ENCODE measurements around the gene AKAIN1. TPM values are rescaled to one million over a fixed set of nuclear protein-coding genes. Genes with fewer than 3 reads are reported as not detected.
A peak's percentile ranks its signal among the peaks of the same experiment; 100 is the strongest.

The AKAIN1 gene
- polyA plus RNA-seq (2013, experiment 1 of 2) = not detected
- not detected for polyA plus RNA-seq (2013, experiment 2 of 2)

GRCh38 chr18:5197032-5197434 is at the start of gene AKAIN1:
TSS of gene AKAIN1 (minus strand) at chr18:5197257. CDS start at chr18:5197053, 204 bp downstream.
- Histone ChIP-seq H3K4ac (ENCODE audit: low read length) (no peak within 1 kb of the TSS), H3K4me3 (ENCODE audit: low read length in 2 of 2) (peak within 1 kb of the TSS in 1 of 2 donors; percentile 64), H3K18ac (ENCODE audit: low read length) (no peak within 1 kb of the TSS), H3K79me1 (ENCODE audit: low read depth, low read length) (no peaks in the 10 kb centered on the region), H4K91ac (ENCODE audit: low read depth, low read length, poor library complexity) (no peak within 1 kb of the TSS), H2BK120ac (ENCODE audit: low read depth, low read length) (no peak within 1 kb of the TSS), H3K9ac (ENCODE audit: low read depth, low read length, poor library complexity) (peak within 1 kb of the TSS; percentile 30), H3K4me2 (ENCODE audit: insufficient read depth, low read length, poor library complexity, severe bottlenecking) (peak within 1 kb of the TSS; percentile 68), H2AK5ac (ENCODE audit: low read depth, low read length) (no peak within 1 kb of the TSS), H2BK5ac (ENCODE audit: low read length) (no peak within 1 kb of the TSS), H3K4me1 (ENCODE audit: control insufficient read depth in 2 of 2, insufficient read depth in 1 of 2, low read depth in 1 of 2, low read length in 2 of 2) (peaks cover 0 to 14% of the 10 kb centered on the region in 2 donors), H2AFZ (ENCODE audit: low read length) (peak within 1 kb of the TSS; percentile 65), H3K9me3 (replicated peaks in 1 of 2; ENCODE audit: control insufficient read depth in 2 of 2, insufficient read depth in 1 of 2, low read depth in 1 of 2, low read length in 2 of 2) (no peaks in the 10 kb centered on the region), H2BK15ac (ENCODE audit: low read length) (no peak within 1 kb of the TSS), H3K23ac (ENCODE audit: low read depth, low read length, poor library complexity) (peak within 1 kb of the TSS; percentile 62), H3K36me3 (replicated peaks in 1 of 2; ENCODE audit: control insufficient read depth in 2 of 2, insufficient read depth in 2 of 2, low read length in 2 of 2) (no peaks in the 10 kb centered on the region), H4K8ac (ENCODE audit: low read depth, low read length) (no peak within 1 kb of the TSS), H3K27ac (replicated peaks; ENCODE audit: low read length) (no peak within 1 kb of the TSS), H3K14ac (ENCODE audit: low read length) (no peak within 1 kb of the TSS), H3K27me3 (ENCODE audit: control insufficient read depth in 3 of 3, insufficient read depth in 3 of 3, low read depth in 1 of 3, low read length in 3 of 3) (peaks cover 9 to 52% (median 35%) of the 10 kb centered on the region in 3 experiments), H2BK12ac (ENCODE audit: low read length) (no peak within 1 kb of the TSS)
- peak; percentile 80 for DNase-seq (ENCODE audit: low spot score)
- WGBS, 2 donors (ENCODE audit: extremely low coverage in 2 of 2, insufficient read length in 2 of 2, insufficient replicate concordance in 1 of 2) = no CpG with 5 or more reads among the region's 37 CpGs

GRCh38 chr18:5244941-5245340 is 47.9 kb upstream of the AKAIN1 start:
- no peak overlapping the region for H3K23ac ChIP-seq (ENCODE audit: low read depth, low read length, poor library complexity)
- H3K4ac ChIP-seq (ENCODE audit: low read length) = no peak overlapping the region
- H2BK15ac ChIP-seq (ENCODE audit: low read length) = no peak overlapping the region
- H2BK12ac ChIP-seq (ENCODE audit: low read length) = no peak overlapping the region
- no peak for DNase-seq (ENCODE audit: low spot score)
- H3K9ac ChIP-seq (ENCODE audit: low read depth, low read length, poor library complexity) = no peak overlapping the region
- no peak overlapping the region for H3K4me2 ChIP-seq (ENCODE audit: insufficient read depth, low read length, poor library complexity, severe bottlenecking)
- no peaks in the 10 kb centered on the region for H3K9me3 ChIP-seq (replicated peaks in 1 of 2; ENCODE audit: control insufficient read depth in 2 of 2, insufficient read depth in 1 of 2, low read depth in 1 of 2, low read length in 2 of 2)
- H3K36me3 ChIP-seq (replicated peaks in 1 of 2; ENCODE audit: control insufficient read depth in 2 of 2, insufficient read depth in 2 of 2, low read length in 2 of 2) = peaks cover 2 to 36% of the 10 kb centered on the region in 2 donors
- no peak overlapping the region for H3K27ac ChIP-seq (replicated peaks; ENCODE audit: low read length)
- no peak overlapping the region for H3K18ac ChIP-seq (ENCODE audit: low read length)
- no peak overlapping the region for H2BK5ac ChIP-seq (ENCODE audit: low read length)
- H3K14ac ChIP-seq (ENCODE audit: low read length) = no peak overlapping the region
- no peaks in the 10 kb centered on the region for H3K27me3 ChIP-seq (ENCODE audit: control insufficient read depth in 3 of 3, insufficient read depth in 3 of 3, low read depth in 1 of 3, low read length in 3 of 3)
- no peaks in the 10 kb centered on the region for H3K4me1 ChIP-seq (ENCODE audit: control insufficient read depth in 2 of 2, insufficient read depth in 1 of 2, low read depth in 1 of 2, low read length in 2 of 2)
- H4K8ac ChIP-seq (ENCODE audit: low read depth, low read length) = no peak overlapping the region
- no peak overlapping the region for H2BK120ac ChIP-seq (ENCODE audit: low read depth, low read length)
- H2AFZ ChIP-seq (ENCODE audit: low read length) = no peak overlapping the region
- H3K79me1 ChIP-seq (ENCODE audit: low read depth, low read length) = no peaks in the 10 kb centered on the region
- H3K4me3 ChIP-seq (ENCODE audit: low read length in 2 of 2) = no peak overlapping the region
- H2AK5ac ChIP-seq (ENCODE audit: low read depth, low read length) = no peak overlapping the region
- H4K91ac ChIP-seq (ENCODE audit: low read depth, low read length, poor library complexity) = no peak overlapping the region

- Histone ChIP-seq H4K8ac (ENCODE audit: low read depth, low read length) (no peak overlapping the region), H3K36me3 (replicated peaks in 1 of 2; ENCODE audit: control insufficient read depth in 2 of 2, insufficient read depth in 2 of 2, low read length in 2 of 2) (peaks cover 2 to 41% of the 10 kb centered on the region in 2 donors), H3K23ac (ENCODE audit: low read depth, low read length, poor library complexity) (no peak overlapping the region), H2AFZ (ENCODE audit: low read length) (no peak overlapping the region), H3K4ac (ENCODE audit: low read length) (no peak overlapping the region), H3K14ac (ENCODE audit: low read length) (no peak overlapping the region), H3K27me3 (ENCODE audit: control insufficient read depth in 3 of 3, insufficient read depth in 3 of 3, low read depth in 1 of 3, low read length in 3 of 3) (no peaks in the 10 kb centered on the region), H3K79me1 (ENCODE audit: low read depth, low read length) (peaks cover 6% of the 10 kb centered on the region), H2BK120ac (ENCODE audit: low read depth, low read length) (no peak overlapping the region), H3K9ac (ENCODE audit: low read depth, low read length, poor library complexity) (no peak overlapping the region), H3K27ac (replicated peaks; ENCODE audit: low read length) (no peak overlapping the region), H3K4me2 (ENCODE audit: insufficient read depth, low read length, poor library complexity, severe bottlenecking) (no peak overlapping the region), H2BK5ac (ENCODE audit: low read length) (no peak overlapping the region), H3K18ac (ENCODE audit: low read length) (no peak overlapping the region), H3K4me1 (ENCODE audit: control insufficient read depth in 2 of 2, insufficient read depth in 1 of 2, low read depth in 1 of 2, low read length in 2 of 2) (peaks cover 2 to 3% of the 10 kb centered on the region in 2 donors), H2AK5ac (ENCODE audit: low read depth, low read length) (no peak overlapping the region), H2BK12ac (ENCODE audit: low read length) (no peak overlapping the region), H2BK15ac (ENCODE audit: low read length) (no peak overlapping the region), H4K91ac (ENCODE audit: low read depth, low read length, poor library complexity) (no peak overlapping the region), H3K9me3 (replicated peaks in 1 of 2; ENCODE audit: control insufficient read depth in 2 of 2, insufficient read depth in 1 of 2, low read depth in 1 of 2, low read length in 2 of 2) (no peaks in the 10 kb centered on the region), H3K4me3 (ENCODE audit: low read length in 2 of 2) (peak overlapping the region in 1 of 2 donors; percentile 86)
- no CpG with 5 or more reads among the region's 4 CpGs for WGBS, 2 donors (ENCODE audit: extremely low coverage in 2 of 2, insufficient read length in 2 of 2, insufficient replicate concordance in 1 of 2)
- no peak for DNase-seq (ENCODE audit: low spot score)
These were observed 42.4 kb upstream of the AKAIN1 start for GRCh38 chr18:5239447-5239846.

- Histone ChIP-seq H4K8ac (ENCODE audit: low read depth, low read length) (no peak overlapping the region), H3K4me3 (ENCODE audit: low read length in 2 of 2) (peak overlapping the region; percentile 86 to 88), H2AK5ac (ENCODE audit: low read depth, low read length) (peak overlapping the region; percentile 37), H3K4me2 (ENCODE audit: insufficient read depth, low read length, poor library complexity, severe bottlenecking) (peak overlapping the region; percentile 97), H2BK15ac (ENCODE audit: low read length) (no peak overlapping the region), H3K9me3 (replicated peaks in 1 of 2; ENCODE audit: control insufficient read depth in 2 of 2, insufficient read depth in 1 of 2, low read depth in 1 of 2, low read length in 2 of 2) (no peaks in the 10 kb centered on the region), H2BK12ac (ENCODE audit: low read length) (no peak overlapping the region), H3K4me1 (ENCODE audit: control insufficient read depth in 2 of 2, insufficient read depth in 1 of 2, low read depth in 1 of 2, low read length in 2 of 2) (peaks cover 2 to 3% of the 10 kb centered on the region in 2 donors), H3K23ac (ENCODE audit: low read depth, low read length, poor library complexity) (peak overlapping the region; percentile 99), H3K18ac (ENCODE audit: low read length) (peak overlapping the region; percentile 97), H4K91ac (ENCODE audit: low read depth, low read length, poor library complexity) (no peak overlapping the region), H2AFZ (ENCODE audit: low read length) (peak overlapping the region; percentile 99), H3K27me3 (ENCODE audit: control insufficient read depth in 3 of 3, insufficient read depth in 3 of 3, low read depth in 1 of 3, low read length in 3 of 3) (no peaks in the 10 kb centered on the region), H3K14ac (ENCODE audit: low read length) (peak overlapping the region; percentile 71), H3K79me1 (ENCODE audit: low read depth, low read length) (peaks cover 6% of the 10 kb centered on the region), H3K9ac (ENCODE audit: low read depth, low read length, poor library complexity) (peak overlapping the region; percentile 91), H3K27ac (replicated peaks; ENCODE audit: low read length) (peak overlapping the region; percentile 100), H2BK120ac (ENCODE audit: low read depth, low read length) (peak overlapping the region; percentile 47), H2BK5ac (ENCODE audit: low read length) (peak overlapping the region; percentile 96), H3K4ac (ENCODE audit: low read length) (no peak overlapping the region), H3K36me3 (replicated peaks in 1 of 2; ENCODE audit: control insufficient read depth in 2 of 2, insufficient read depth in 2 of 2, low read length in 2 of 2) (peaks cover 0 to 40% of the 10 kb centered on the region in 2 donors)
- DNase-seq (ENCODE audit: low spot score) = no peak
- WGBS, 2 donors (ENCODE audit: extremely low coverage in 2 of 2, insufficient read length in 2 of 2, insufficient replicate concordance in 1 of 2) = no CpG with 5 or more reads among the region's 39 CpGs
These were observed 41.4 kb upstream of the AKAIN1 start for GRCh38 chr18:5238371-5238976.

All from neuronal stem cell (in vitro differentiated cells).